Heart right ventricle (tissue), 16 donors: ENCODE data around the gene CPLANE1. TPM values are rescaled to one million over a fixed set of nuclear protein-coding genes. Genes with fewer than 3 reads are reported as not detected.

Source experiments
- ATAC-seq, 8 donors: fragments of 200-7000 bp; cut with Tn5 transposase; one replicate each; pipeline ENCODE4 v1.9.1; 2020; ENCODE audit warnings: mild to moderate bottlenecking in 8 of 8, moderate library complexity in 8 of 8, moderate number of reproducible peaks in 1 of 8
- DNase-seq, 2 donors: peaks; one replicate each; pipeline ENCODE4 v3.0.0-alpha.2; 2020
- H3K27ac ChIP-seq, 10 donors: fragments of 200-600 bp; sonication (generic) in 2 of 10; one replicate each; pipeline versions ENCODE4 v1.5.0 to v1.8.0; 2020 to 2022; ENCODE audit warnings: mild to moderate bottlenecking in 3 of 10
- H3K27me3 ChIP-seq, 7 donors: fragments of 200-600 bp; one replicate each; pipeline ENCODE4 v1.8.0; 2021 to 2022; ENCODE audit warnings: mild to moderate bottlenecking in 2 of 7
- H3K36me3 ChIP-seq, 9 donors: fragments of 200-600 bp; sonication (generic) in 1 of 9; one replicate each; pipeline versions ENCODE4 v1.5.0 to v1.8.0; 2020 to 2022; ENCODE audit warnings: mild to moderate bottlenecking in 2 of 9
- H3K4me1 ChIP-seq, 9 donors: fragments of 200-600 bp; sonication (generic) in 1 of 9; one replicate each; pipeline versions ENCODE4 v1.5.0 to v1.8.0; 2020 to 2022; ENCODE audit warnings: mild to moderate bottlenecking in 4 of 9
- H3K4me3 ChIP-seq, 10 donors: fragments of 200-600 bp; sonication (generic) in 2 of 10; one replicate each; pipeline versions ENCODE4 v1.5.0 to v1.8.0; 2020 to 2022; ENCODE audit warnings: mild to moderate bottlenecking in 7 of 10, moderate library complexity in 2 of 10
- H3K9me3 ChIP-seq, 11 donors: fragments of 200-600 bp in 10 of 11; sonication (generic) in 2 of 11; one replicate each; pipeline versions ENCODE4 v1.5.0 to v1.8.0; 2013 to 2022; ENCODE audit warnings: mild to moderate bottlenecking in 2 of 11, control low read depth in 1 of 11, moderate library complexity in 1 of 11
- WGBS, 2 donors: extraction: QIAGEN DNeasy Blood & Tissue Kit; methylation state at CpG; one replicate each; pipeline ENCODE4 v1.1.7; 2013; ENCODE audit warnings: inconsistent platforms in 1 of 2; 5-methylcytosine and 5-hydroxymethylcytosine counted together
- intact Hi-C, 10 donors: fragments of 100-400 bp; cut with DNase I; formaldehyde crosslinking; loops; one replicate each; pipeline versions ENCODE4 v1.11.1 to v1.14.2; 2022
- polyA plus RNA-seq, 2 donors: library from polyadenylated mRNA; stranded (reverse); fragments of 200-250 nt; gene quantifications; one replicate each; pipeline ENCODE4 v1.2.3, GENCODE V29; 2013
- total RNA-seq, 10 donors: library from RNA; stranded (reverse); fragmentation: NEBNext Ultra II Directional in 3 of 10; extraction: Animal tissue kit (Norgen Biotek cat#: 25700) in 3 of 10; gene quantifications; one replicate each; pipeline versions ENCODE4 v1.2.1 to v1.2.4, GENCODE V29; 2021 to 2023
- TF ChIP-seq, protein P1 (sequence below), 9 donors: fragments of 200-600 bp; sonication (generic) in 2 of 9; IDR thresholded peaks; one replicate each; pipeline versions ENCODE4 v1.5.0 to v1.8.0; 2021 to 2022; ENCODE audit warnings: antibody characterized with exemption in 9 of 9, mild to moderate bottlenecking in 5 of 9, moderate library complexity in 1 of 9
- donor health status: Arrhythmogenic right ventricular cardiomyopathy.
- donor health status: ischemic (EF 13 %, LVEDD 7.1; RV severe dilation, severe dysfunction).
- donor health status: healthy with polysubstance abuse.
- donor health status: DM: no; HTN: yes; CAD: no.
- donor health status: DM: no; HTN: no; CAD: no.
- donor health status: ischemic (EF 25% LVEDD 6.9; RV normal size, moderate dysfunction).
- donor health status: ischemic (EF 25% LVEDD 5.7; RV mildly dilated, moderate dysfunction).
- donor health status: healthy.
- donor health status: DM: yes; HTN: yes; CAD: no.
- donor health status: Ischemic cardiomyopathy.
- donor health status: ischemic (EF 35%, LVEDD 5.7; RV mildly dilated, moderate dysfunction).
- donor health status: nonischemic (EF 11% LVEDD 7.7; RV severe dilation, severe dysfunction).
- donor health status: DM: yes; HTN: yes; CAD: no.
- donor health status: PGD.
- donor health status: ischemic (EF 29% LVEDD 5.4; RV normal size, mild dysfunction).
- donor health status: nonischemic (EF 23%, LVEDD 6.1; RV moderate dilation, normal function).

CPLANE1 gene
- total and polyA plus RNA-seq, 12 donors: 1.4 to 13.5 (median 9.5) TPM

GRCh38 chr5:37116359-37116758 is 132.8 kb downstream of the CPLANE1 start:
- 92 to 93% methylated on average over 6 of the region's 6 CpGs for WGBS, 2 donors
- H3K4me1 ChIP-seq: peaks cover 0 to 14% (median 0%) of the 10 kb centered on the region in 9 donors
- TF ChIP-seq, protein P1, sequence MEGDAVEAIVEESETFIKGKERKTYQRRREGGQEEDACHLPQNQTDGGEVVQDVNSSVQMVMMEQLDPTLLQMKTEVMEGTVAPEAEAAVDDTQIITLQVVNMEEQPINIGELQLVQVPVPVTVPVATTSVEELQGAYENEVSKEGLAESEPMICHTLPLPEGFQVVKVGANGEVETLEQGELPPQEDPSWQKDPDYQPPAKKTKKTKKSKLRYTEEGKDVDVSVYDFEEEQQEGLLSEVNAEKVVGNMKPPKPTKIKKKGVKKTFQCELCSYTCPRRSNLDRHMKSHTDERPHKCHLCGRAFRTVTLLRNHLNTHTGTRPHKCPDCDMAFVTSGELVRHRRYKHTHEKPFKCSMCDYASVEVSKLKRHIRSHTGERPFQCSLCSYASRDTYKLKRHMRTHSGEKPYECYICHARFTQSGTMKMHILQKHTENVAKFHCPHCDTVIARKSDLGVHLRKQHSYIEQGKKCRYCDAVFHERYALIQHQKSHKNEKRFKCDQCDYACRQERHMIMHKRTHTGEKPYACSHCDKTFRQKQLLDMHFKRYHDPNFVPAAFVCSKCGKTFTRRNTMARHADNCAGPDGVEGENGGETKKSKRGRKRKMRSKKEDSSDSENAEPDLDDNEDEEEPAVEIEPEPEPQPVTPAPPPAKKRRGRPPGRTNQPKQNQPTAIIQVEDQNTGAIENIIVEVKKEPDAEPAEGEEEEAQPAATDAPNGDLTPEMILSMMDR (IDR thresholded peaks at IDR 0.05): no peak

GRCh38 chr5:37112383-37112991 is 136.7 kb downstream of the CPLANE1 start:
- ATAC-seq (no peak), DNase-seq (no peak)
- WGBS, 2 donors: 93 to 94% methylated on average over 3 of the region's 3 CpGs
- intact Hi-C loops: no loop called here
- no peaks in the 10 kb centered on the region for H3K27me3 ChIP-seq
- TF ChIP-seq, protein P1 (IDR thresholded peaks at IDR 0.05): no peak
- peaks cover 0 to 98% (median 43%) of the 10 kb centered on the region in 9 donors for H3K36me3 ChIP-seq
- H3K27ac ChIP-seq: no peak overlapping the region
- H3K4me1 ChIP-seq: peaks cover 0 to 12% (median 0%) of the 10 kb centered on the region in 9 donors
- H3K9me3 ChIP-seq: no peaks in the 10 kb centered on the region
- H3K4me3 ChIP-seq: no peak overlapping the region

More at GRCh38 chr5:37116359-37116758, 132.8 kb downstream of the CPLANE1 start:
- Histone ChIP-seq H3K27me3 (no peaks in the 10 kb centered on the region), H3K36me3 (peaks cover 0 to 100% (median 39%) of the 10 kb centered on the region in 9 donors), H3K4me3 (no peak overlapping the region), H3K27ac (no peak overlapping the region), H3K9me3 (no peaks in the 10 kb centered on the region)
- intact Hi-C loops: no loop called here
- ATAC-seq: no peak
- no peak for DNase-seq

GRCh38 chr5:37111426-37112382 is 137.5 kb downstream of the CPLANE1 start:
- Histone ChIP-seq H3K27ac (peak overlapping the region in 1 of 10 donors; percentile 10), H3K9me3 (no peaks in the 10 kb centered on the region), H3K4me3 (no peak overlapping the region), H3K36me3 (peaks cover 0 to 98% (median 44%) of the 10 kb centered on the region in 9 donors), H3K4me1 (peaks cover 0 to 12% (median 0%) of the 10 kb centered on the region in 9 donors), H3K27me3 (no peaks in the 10 kb centered on the region)
- DNase-seq (no peak), ATAC-seq (no peak)
- intact Hi-C loops: no loop called here
- TF ChIP-seq, protein P1 (IDR thresholded peaks at IDR 0.05): no peak
- 91 to 94% methylated on average over 4 of the region's 4 CpGs for WGBS, 2 donors

DNA sequence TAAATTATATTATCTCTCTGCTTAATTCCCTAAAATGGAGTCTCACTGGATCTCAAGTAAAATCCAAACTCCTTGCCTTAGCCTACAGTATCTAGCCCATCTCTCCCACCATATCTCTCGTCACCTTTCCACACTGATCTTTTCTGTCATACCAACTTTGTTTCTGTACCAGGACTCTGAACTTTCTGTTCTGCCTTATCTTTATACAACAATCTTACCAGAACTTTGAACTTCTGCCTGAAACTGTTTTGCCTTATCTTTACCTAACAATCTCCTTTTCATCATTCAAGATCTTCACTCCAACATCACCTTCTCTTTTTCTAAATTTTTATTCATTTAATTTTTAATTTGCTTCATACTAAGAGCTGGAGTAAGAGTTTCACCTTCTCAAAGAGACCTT is 139.0 kb downstream of the CPLANE1 start:
- no peak overlapping the region for H3K27ac ChIP-seq
- intact Hi-C loops: no loop called here
- H3K4me1 ChIP-seq: peaks cover 0 to 12% (median 0%) of the 10 kb centered on the region in 9 donors
- H3K4me3 ChIP-seq: no peak overlapping the region
- TF ChIP-seq, protein P1 (IDR thresholded peaks at IDR 0.05): no peak
- peaks cover 0 to 99% (median 59%) of the 10 kb centered on the region in 9 donors for H3K36me3 ChIP-seq
- peaks cover 0 to 6% (median 0%) of the 10 kb centered on the region in 11 donors for H3K9me3 ChIP-seq
- WGBS, 2 donors: 96 to 100% methylated on average over 1 of the region's 1 CpG
- H3K27me3 ChIP-seq: no peaks in the 10 kb centered on the region
- DNase-seq: no peak
- ATAC-seq: no peak
